GM18507 (cell line): ENCODE measurements around the gene LMBRD1.
A peak's percentile ranks its signal among the peaks of the same experiment; 100 is the strongest.
"Not testable (repeated sequence)": the region's sequence is repeated elsewhere in the genome, so short reads cannot be mapped to it uniquely, and the experiment has no call there.

ENCODE experiments used
- DNase-seq: peaks from one replicate; pipeline ENCODE4 v3.0.0; 2011; ENCODE audit warnings: low read depth; ENCODE audit not compliant: insufficient read length; ENCODE audit errors: extremely low spot score
- FAIRE-seq: peaks from 2 replicates; lab custom pipeline; 2011; peaks lifted over from hg19 to GRCh38; lab: Jason Lieb, UNC

LMBRD1 gene

GRCh38 chr6:69796642-69797390 is at the start of gene LMBRD1:
Gene LMBRD1 (minus strand): TSS chr6:69797010. CDS start chr6:69796881, 129 bp downstream.
- peak; percentile 99 for FAIRE-seq
- DNase-seq, result peak; percentile 84

GRCh38 chr6:69846312-69846711 is 49.5 kb upstream of the LMBRD1 start:
- FAIRE-seq, result no peak
- no peak for DNase-seq

DNA sequence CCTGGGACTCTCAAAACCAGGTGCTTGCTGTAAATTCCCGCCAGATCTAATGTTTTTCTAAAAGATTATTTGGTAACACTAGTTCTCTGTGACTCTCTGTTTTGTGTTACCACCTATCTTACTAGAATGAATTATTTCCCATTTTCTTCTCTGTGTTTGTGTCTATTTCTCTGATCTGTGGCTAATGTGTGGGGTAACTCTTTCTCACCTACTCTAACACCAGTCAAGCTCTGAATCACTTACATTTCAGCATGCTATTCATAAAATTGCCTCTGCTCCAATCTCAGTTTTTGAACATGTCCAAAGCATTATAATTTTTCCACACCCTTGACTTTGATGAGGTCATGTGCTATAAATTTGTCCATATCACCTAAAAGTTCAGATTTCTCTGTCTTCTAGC is 46.4 kb upstream of the LMBRD1 start:
- DNase-seq, result no peak
- peak; percentile 33 for FAIRE-seq

- FAIRE-seq (no peak), DNase-seq (no peak)
Observed at GRCh38 chr6:69841862-69842261, 45.1 kb upstream of the LMBRD1 start.

- DNase-seq (no peak), FAIRE-seq (peak; percentile 92)
Observed at GRCh38 chr6:69835414-69836179, 38.8 kb upstream of the LMBRD1 start.

GRCh38 chr6:69832558-69832957 is 35.7 kb upstream of the LMBRD1 start:
- DNase-seq, result no peak
- FAIRE-seq, result no peak

DNA sequence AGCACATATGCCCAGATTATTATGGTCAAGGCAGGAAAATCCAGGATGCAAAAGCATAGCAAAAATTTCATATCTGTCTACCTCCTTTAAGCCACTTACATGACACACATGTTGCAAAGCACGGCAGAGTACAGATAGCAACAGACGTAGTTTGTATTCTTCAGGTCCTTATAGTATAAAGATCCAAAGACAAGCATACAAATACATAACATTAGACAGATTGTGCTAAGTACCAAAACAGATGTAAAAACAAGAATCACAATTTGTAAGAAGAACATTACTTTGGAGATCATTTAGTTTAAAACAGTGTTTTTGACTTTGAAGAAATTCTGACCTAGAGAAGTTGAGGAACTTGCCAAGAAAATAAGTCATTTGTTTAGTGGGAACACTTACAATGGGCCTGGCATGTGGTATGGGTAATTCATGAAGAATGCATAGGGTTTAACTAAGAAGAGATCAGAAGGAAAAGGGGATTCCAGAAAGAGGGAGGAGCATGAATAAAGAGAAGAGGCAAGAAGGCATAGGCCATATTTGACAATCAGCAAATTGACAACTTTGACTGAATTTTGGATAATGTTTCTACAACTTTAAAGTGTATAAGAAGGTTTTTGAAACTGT is 30.6 kb upstream of the LMBRD1 start:
- FAIRE-seq, result peak; percentile 45
- no peak for DNase-seq

- no peak for DNase-seq
- no peak for FAIRE-seq
Observed at GRCh38 chr6:69825904-69826303, 29.1 kb upstream of the LMBRD1 start.

DNA sequence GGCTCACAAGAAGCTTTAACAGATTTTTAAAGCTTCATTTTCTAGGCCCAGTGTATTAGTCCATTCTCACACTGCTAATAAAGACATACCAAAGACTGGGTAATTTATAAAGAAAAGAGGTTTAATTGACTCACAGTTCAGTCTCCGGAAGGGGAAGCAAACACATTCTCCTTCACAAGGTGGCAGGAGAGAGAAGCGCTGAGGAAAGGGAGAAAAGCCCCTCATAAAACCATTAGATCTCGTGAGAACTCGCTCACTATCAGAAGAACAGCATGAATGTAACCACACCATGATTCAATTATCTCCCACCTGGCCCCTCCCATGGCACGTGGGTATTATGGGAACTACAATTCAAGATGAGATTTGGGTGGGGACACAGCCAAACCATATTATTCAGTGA is 27.5 kb upstream of the LMBRD1 start:
- not testable (repeated sequence) for FAIRE-seq

GRCh38 chr6:69820438-69820837 is 23.6 kb upstream of the LMBRD1 start:
- FAIRE-seq, result no peak

More for the DNA sequence above, 27.5 kb upstream of the LMBRD1 start:
- not testable (repeated sequence) for DNase-seq

GRCh38 chr6:69820018-69820417 is 23.2 kb upstream of the LMBRD1 start:
- FAIRE-seq (no peak), DNase-seq (no peak)

More at GRCh38 chr6:69820438-69820837, 23.6 kb upstream of the LMBRD1 start:
- DNase-seq, result no peak

DNA sequence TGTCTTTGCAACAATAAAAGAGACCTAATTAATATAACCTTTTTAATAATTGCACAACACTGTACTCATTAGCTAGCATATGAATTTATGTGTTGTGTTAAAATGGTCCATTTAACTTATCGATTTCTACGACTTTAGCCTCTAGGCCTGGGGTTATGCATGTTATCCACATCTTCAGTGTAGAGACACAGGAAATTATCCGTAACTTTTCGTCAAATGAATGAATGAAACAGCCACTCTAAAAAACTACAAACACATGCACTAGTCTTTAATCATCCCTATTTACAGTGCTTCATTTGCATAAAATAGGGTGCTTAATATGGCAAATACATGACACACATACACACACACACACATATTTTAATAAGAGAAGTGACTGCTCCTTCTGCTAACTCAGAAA is 22.3 kb upstream of the LMBRD1 start:
- DNase-seq (no peak), FAIRE-seq (no peak)

DNA sequence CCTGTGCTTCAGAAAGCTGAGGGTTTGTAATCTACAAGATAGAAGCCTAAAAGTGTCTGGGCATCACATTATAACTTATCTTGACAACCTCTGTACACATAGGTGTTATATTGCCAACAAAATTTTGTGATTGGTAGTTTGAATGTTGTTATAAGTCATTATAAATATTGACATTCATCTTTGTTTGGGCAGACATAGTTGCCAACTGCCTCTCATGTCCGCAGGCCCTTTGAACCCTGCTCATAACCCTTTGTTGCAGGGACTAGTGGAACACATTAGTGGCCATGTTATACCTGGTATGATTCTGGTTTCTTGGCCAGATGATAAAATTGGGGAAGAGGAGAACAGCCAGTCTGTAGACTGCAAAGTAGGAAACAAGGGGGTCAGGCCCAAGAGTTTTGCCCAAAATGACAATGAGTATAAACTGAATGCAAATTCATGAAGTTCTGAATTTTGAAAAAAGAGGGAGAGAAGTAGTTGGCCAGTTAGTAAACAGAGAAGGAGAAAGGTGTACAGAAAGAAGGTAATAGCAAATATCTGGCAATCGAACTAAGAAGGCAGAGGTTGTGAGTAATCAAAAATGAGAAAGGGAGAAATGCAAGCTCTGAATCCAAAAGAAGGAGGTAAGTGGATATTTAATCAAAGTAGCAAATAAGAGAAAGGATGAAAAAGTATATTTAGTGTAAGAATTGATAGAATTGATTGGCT is 21.6 kb upstream of the LMBRD1 start:
- DNase-seq (no peak), FAIRE-seq (no peak)

DNA sequence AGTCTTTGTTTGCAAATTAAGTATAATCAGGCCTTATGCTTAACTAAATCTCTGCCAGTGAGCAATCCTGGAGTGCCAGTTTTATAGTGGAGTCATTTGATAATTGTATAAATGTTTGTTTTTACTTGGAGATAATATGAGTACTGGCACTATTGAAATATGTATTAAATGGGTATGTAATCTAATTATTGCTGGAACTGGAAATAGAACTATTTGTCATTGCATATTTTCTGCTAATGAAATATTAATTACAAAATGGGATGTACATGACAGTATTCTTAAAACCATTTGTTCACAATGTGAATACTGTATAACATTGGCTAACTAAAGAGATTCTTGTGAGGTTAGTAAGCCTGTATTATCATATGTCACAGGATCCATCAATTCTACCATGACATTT is 20.5 kb upstream of the LMBRD1 start:
- no peak for DNase-seq
- no peak for FAIRE-seq

DNA sequence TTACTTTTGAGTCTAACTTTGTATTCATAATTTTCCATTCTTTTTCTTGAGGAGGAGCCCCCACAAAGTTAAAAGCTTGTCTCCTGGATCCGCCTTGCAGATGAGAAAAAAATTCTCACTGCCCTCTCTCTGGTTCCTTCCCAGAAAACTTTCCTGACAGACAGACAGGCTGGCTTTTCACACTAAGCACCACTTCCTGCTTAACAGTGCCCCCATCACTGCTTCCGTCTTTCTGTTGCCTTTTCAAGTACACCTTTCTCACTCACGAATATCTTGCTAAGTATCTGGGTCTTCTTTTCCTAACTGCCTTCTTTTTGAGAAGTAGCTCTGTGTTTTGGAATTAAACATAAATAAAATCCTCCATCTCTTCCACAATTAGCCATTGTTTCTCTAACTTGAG is 19.8 kb upstream of the LMBRD1 start:
- DNase-seq (no peak), FAIRE-seq (peak; percentile 91)

- DNase-seq, result no peak
- no peak for FAIRE-seq
Observed at GRCh38 chr6:69816026-69816425, 19.2 kb upstream of the LMBRD1 start.

- FAIRE-seq (peak; percentile 89), DNase-seq (no peak)
Observed at GRCh38 chr6:69813508-69813907, 16.7 kb upstream of the LMBRD1 start.

- DNase-seq (no peak), FAIRE-seq (peak; percentile 9)
Observed at GRCh38 chr6:69812746-69813427, 16.1 kb upstream of the LMBRD1 start.

DNA sequence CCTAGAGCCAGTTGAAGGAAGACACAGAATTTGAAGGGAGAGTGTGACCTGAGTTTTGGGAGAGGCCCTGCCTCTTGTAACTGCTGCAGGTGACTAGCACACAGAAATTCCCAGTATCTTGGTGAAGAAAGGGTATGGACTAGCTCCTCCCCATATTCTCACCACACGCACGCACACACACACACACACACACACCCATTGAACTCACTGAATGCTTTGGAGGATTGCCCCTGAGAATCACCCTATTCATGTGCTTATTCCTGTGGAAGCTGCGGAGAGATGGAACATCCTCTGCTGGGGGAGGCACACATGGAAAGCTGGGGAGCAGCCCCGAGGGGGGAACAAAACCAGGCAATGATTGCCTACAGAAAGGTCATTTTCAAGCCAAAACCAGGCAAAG is 6.2 kb upstream of the LMBRD1 start:
- FAIRE-seq, result no peak
- no peak for DNase-seq
